PC-3 (cell line): ENCODE measurements around the gene GALNT18. TPM values are rescaled to one million over a fixed set of nuclear protein-coding genes. Genes with fewer than 3 reads are reported as not detected.
A peak's percentile ranks its signal among the peaks of the same experiment; 100 is the strongest.

Source experiments
- ATAC-seq: fragments of 200-7000 bp; cut with Tn5 transposase; 2 replicates; pipeline ENCODE4 v1.9.1; 2020; ENCODE audit warnings: mild to moderate bottlenecking, moderate library complexity
- BruUV-seq: library from RNA; stranded (reverse); fragments of 400-500 nt; replicated peaks from 2 replicates; lab custom pipeline; 2021; lab: Mats Ljungman, UMichigan
- CTCF ChIA-PET: fragments of 300-600 bp; sonication (Branson Sonifier 250); formaldehyde crosslinking; loops from one replicate; lab custom pipeline; 2022; ENCODE audit warnings: antibody characterized with exemption; lab: Charles Lee
- POLR2A ChIA-PET: fragments of 300-600 bp; sonication (Branson Sonifier 250); formaldehyde crosslinking; loops from one replicate; lab custom pipeline; 2022; ENCODE audit warnings: antibody characterized with exemption; ENCODE audit not compliant: unreplicated experiment; lab: Charles Lee
- DNase-seq: peaks from one replicate; pipeline ENCODE4 v3.0.0-alpha.2; 2015
- H2AFZ ChIP-seq: fragments of 300-600 bp; sonication (generic); 2 replicates; pipeline ENCODE4 v1.6.0; 2016; ENCODE audit warnings: antibody characterized with exemption, low read length
- H3F3A ChIP-seq: fragments of 300-600 bp; sonication (generic); one replicate; pipeline ENCODE4 v1.6.0; 2017; ENCODE audit warnings: antibody characterized with exemption, low read length, control low read depth, mild to moderate bottlenecking; ENCODE audit not compliant: unreplicated experiment
- H3K27ac ChIP-seq: fragments of 300-600 bp; sonication (generic); 2 replicates; pipeline ENCODE4 v1.5.1; 2016; ENCODE audit warnings: mild to moderate bottlenecking, low read length
- H3K27me3 ChIP-seq: fragments of 300-600 bp; sonication (generic); 2 replicates; pipeline ENCODE4 v1.6.1; 2016; ENCODE audit warnings: low read length, mixed read lengths
- H3K36me3 ChIP-seq: fragments of 300-600 bp; sonication (generic); 2 replicates; pipeline ENCODE4 v1.6.1; 2016; ENCODE audit warnings: low read depth, mixed run types, low read length, mixed read lengths
- H3K4me1 ChIP-seq: fragments of 300-600 bp; sonication (generic); 2 replicates; pipeline ENCODE4 v1.5.1; 2016; ENCODE audit warnings: low read length; ENCODE audit not compliant: insufficient read depth
- H3K4me2 ChIP-seq: fragments of 300-600 bp; sonication (generic); 2 replicates; pipeline ENCODE4 v1.6.0; 2016; ENCODE audit warnings: low read length
- H3K4me3 ChIP-seq: fragments of 300-600 bp; sonication (generic); 2 replicates; pipeline ENCODE4 v1.5.1; 2016; ENCODE audit warnings: mild to moderate bottlenecking, low read length, mixed read lengths
- H3K79me2 ChIP-seq: fragments of 300-600 bp; sonication (generic); 2 replicates; pipeline ENCODE4 v1.6.1; 2017; ENCODE audit warnings: low read length, mixed read lengths
- H3K9ac ChIP-seq: fragments of 300-600 bp; sonication (generic); 2 replicates; pipeline ENCODE4 v1.6.0; 2016; ENCODE audit warnings: mild to moderate bottlenecking, low read length
- H3K9me2 ChIP-seq: fragments of 300-600 bp; sonication (generic); replicated peaks from 2 replicates; pipeline ENCODE4 v1.6.1; 2016; ENCODE audit warnings: mixed run types, low read length, mixed read lengths
- H3K9me3 ChIP-seq: fragments of 300-600 bp; sonication (generic); 2 replicates; pipeline ENCODE4 v1.6.1; 2016; ENCODE audit warnings: low read length, mixed read lengths
- H4K20me1 ChIP-seq: fragments of 300-600 bp; sonication (generic); 2 replicates; pipeline ENCODE4 v1.6.1; 2016; ENCODE audit warnings: low read length, mixed read lengths
- CTCF ChIP-seq: fragments of 300-600 bp; sonication (generic); conservative IDR thresholded peaks from 2 replicates; pipeline ENCODE4 v1.5.1; 2017; ENCODE audit warnings: antibody characterized with exemption, low read depth, mild to moderate bottlenecking, low read length
- EZH2 ChIP-seq: fragments of 300-600 bp; sonication (generic); IDR thresholded peaks from one replicate; pipeline ENCODE4 v1.6.1; 2017; ENCODE audit warnings: antibody characterized with exemption, mild to moderate bottlenecking, low read length; ENCODE audit not compliant: unreplicated experiment
- EZH2phosphoT487 ChIP-seq: fragments of 300-600 bp; sonication (generic); IDR thresholded peaks from 2 replicates; pipeline ENCODE4 v1.6.1; 2018; ENCODE audit warnings: mild to moderate bottlenecking, antibody characterized with exemption, low read length, borderline replicate concordance
- intact Hi-C: fragments of 100-400 bp; cut with micrococcal nuclease; formaldehyde crosslinking; loops from 2 replicates; pipeline ENCODE4 v1.9.0; 2023
- total RNA-seq: library from RNA; depleted of rRNA; stranded (reverse); fragments of >200 nt; gene quantifications from 2 replicates; pipeline ENCODE4 v1.2.3, GENCODE V29; 2014

The GALNT18 gene
- total RNA-seq, 1 experiment from 2014 or later = 34.5 TPM

GRCh38 chr11:11391169-11391568 is 230.6 kb downstream of the GALNT18 start:
- no peaks in the 10 kb centered on the region for H3K27me3 ChIP-seq
- intact Hi-C loops = no loop called here
- H2AFZ ChIP-seq = no peak overlapping the region
- no peak for TF ChIP-seq CTCF
- no peak for TF ChIP-seq EZH2phosphoT487
- TF ChIP-seq EZH2 = no peak
- no peaks in the 10 kb centered on the region for H3K79me2 ChIP-seq
- H3K4me3 ChIP-seq = no peak overlapping the region
- H3K4me2 ChIP-seq = peak overlapping the region; percentile 52; the same call in 1 of the 2 replicates
- no peaks in the 10 kb centered on the region for H3K36me3 ChIP-seq
- H3K9me2 ChIP-seq = no peaks in the 10 kb centered on the region
- H3K4me1 ChIP-seq = peaks cover 18% of the 10 kb centered on the region
- H3K9me3 ChIP-seq = no peaks in the 10 kb centered on the region
- no peaks in the 10 kb centered on the region for H4K20me1 ChIP-seq
- ATAC-seq (no peak), DNase-seq (no peak)
- CTCF ChIA-PET = no interaction called here
- no peak overlapping the region for H3K9ac ChIP-seq
- POLR2A ChIA-PET = no interaction called here
- no peak overlapping the region for H3K27ac ChIP-seq
- no peaks in the 10 kb centered on the region for H3F3A ChIP-seq
- no TSS peak for BruUV-seq

GRCh38 chr11:11390068-11390771 is 231.6 kb downstream of the GALNT18 start:
- H3K4me3 ChIP-seq = no peak overlapping the region
- H3K27ac ChIP-seq = no peak overlapping the region
- no peaks in the 10 kb centered on the region for H3K79me2 ChIP-seq
- no peaks in the 10 kb centered on the region for H3K9me2 ChIP-seq
- intact Hi-C loops = no loop called here
- ATAC-seq (no peak), DNase-seq (no peak)
- H3K27me3 ChIP-seq = no peaks in the 10 kb centered on the region
- no peaks in the 10 kb centered on the region for H4K20me1 ChIP-seq
- TF ChIP-seq EZH2phosphoT487 = no peak
- TF ChIP-seq CTCF = no peak
- no peak for TF ChIP-seq EZH2
- BruUV-seq = no TSS peak
- H2AFZ ChIP-seq = no peak overlapping the region
- H3K9me3 ChIP-seq = no peaks in the 10 kb centered on the region
- H3F3A ChIP-seq = no peaks in the 10 kb centered on the region
- POLR2A ChIA-PET = no interaction called here
- no peaks in the 10 kb centered on the region for H3K36me3 ChIP-seq
- H3K4me1 ChIP-seq = peaks cover 18% of the 10 kb centered on the region
- CTCF ChIA-PET = no interaction called here
- no peak overlapping the region for H3K4me2 ChIP-seq
- H3K9ac ChIP-seq = no peak overlapping the region

- Histone ChIP-seq H3K4me1 (peaks cover 18% of the 10 kb centered on the region), H3K36me3 (no peaks in the 10 kb centered on the region), H3K4me2 (no peak overlapping the region), H4K20me1 (no peaks in the 10 kb centered on the region), H3K9me3 (no peaks in the 10 kb centered on the region), H3K4me3 (no peak overlapping the region), H2AFZ (no peak overlapping the region), H3F3A (no peaks in the 10 kb centered on the region), H3K27ac (no peak overlapping the region), H3K9me2 (no peaks in the 10 kb centered on the region), H3K9ac (no peak overlapping the region), H3K79me2 (no peaks in the 10 kb centered on the region), H3K27me3 (no peaks in the 10 kb centered on the region)
- no peak for ATAC-seq
- TF ChIP-seq EZH2phosphoT487 = no peak
- no peak for TF ChIP-seq EZH2
- TF ChIP-seq CTCF = no peak
- DNase-seq = peak; percentile 38
- ChIA-PET CTCF (no interaction called here), POLR2A (no interaction called here)
- BruUV-seq = no TSS peak
- intact Hi-C loops = no loop called here
Observed at GRCh38 chr11:11389238-11389637, 232.6 kb downstream of the GALNT18 start.
